A673 (cell line): ENCODE results near the gene BCDIN3D.

Experiments used
- EZH2 ChIP-seq: fragments of 200-600 bp; sonication (generic); IDR thresholded peaks from 2 replicates; pipeline ENCODE4 v1.6.1; 2017; ENCODE audit warnings: borderline replicate concordance, low read depth, mild to moderate bottlenecking, mixed read lengths, antibody characterized with exemption, low read length; ENCODE audit not compliant: poor library complexity, severe bottlenecking
- TF ChIP-seq, protein P1 (sequence below): fragments of 300-800, 200-600 bp; sonication (generic); conservative IDR thresholded peaks from 2 replicates; pipeline ENCODE4 v1.5.1; 2017; ENCODE audit warnings: low read depth, mild to moderate bottlenecking, antibody characterized with exemption, low read length, moderate library complexity, mixed read lengths

GRCh38 chr12:49804821-49805220 lies 38.1 kb downstream of the BCDIN3D start:
- TF ChIP-seq, protein P1, sequence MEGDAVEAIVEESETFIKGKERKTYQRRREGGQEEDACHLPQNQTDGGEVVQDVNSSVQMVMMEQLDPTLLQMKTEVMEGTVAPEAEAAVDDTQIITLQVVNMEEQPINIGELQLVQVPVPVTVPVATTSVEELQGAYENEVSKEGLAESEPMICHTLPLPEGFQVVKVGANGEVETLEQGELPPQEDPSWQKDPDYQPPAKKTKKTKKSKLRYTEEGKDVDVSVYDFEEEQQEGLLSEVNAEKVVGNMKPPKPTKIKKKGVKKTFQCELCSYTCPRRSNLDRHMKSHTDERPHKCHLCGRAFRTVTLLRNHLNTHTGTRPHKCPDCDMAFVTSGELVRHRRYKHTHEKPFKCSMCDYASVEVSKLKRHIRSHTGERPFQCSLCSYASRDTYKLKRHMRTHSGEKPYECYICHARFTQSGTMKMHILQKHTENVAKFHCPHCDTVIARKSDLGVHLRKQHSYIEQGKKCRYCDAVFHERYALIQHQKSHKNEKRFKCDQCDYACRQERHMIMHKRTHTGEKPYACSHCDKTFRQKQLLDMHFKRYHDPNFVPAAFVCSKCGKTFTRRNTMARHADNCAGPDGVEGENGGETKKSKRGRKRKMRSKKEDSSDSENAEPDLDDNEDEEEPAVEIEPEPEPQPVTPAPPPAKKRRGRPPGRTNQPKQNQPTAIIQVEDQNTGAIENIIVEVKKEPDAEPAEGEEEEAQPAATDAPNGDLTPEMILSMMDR, result no peak
- TF ChIP-seq EZH2, result no peak
